ENCODE results near the gene DOCK9.

DNA sequence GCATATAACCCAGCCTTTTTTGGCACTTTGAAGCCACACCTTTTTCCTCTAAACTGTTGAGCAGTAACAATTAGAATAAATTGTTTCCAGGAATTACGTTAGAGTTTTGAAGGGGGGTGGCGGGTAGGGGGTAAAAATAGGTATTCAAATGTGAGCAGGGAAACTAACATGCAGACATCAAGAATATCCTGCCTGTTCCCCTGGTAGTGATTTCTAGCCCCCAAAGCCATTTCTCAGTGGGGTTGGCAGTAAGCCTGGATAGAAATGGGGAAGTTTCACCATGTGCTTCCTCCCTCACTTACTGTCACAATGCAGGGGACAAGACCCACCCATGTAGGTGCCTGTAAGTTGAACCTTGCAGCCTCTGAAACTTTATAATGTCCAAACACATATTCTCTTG is 3.8 kb downstream of the DOCK9 start:
- TF ChIP-seq, protein P1, sequence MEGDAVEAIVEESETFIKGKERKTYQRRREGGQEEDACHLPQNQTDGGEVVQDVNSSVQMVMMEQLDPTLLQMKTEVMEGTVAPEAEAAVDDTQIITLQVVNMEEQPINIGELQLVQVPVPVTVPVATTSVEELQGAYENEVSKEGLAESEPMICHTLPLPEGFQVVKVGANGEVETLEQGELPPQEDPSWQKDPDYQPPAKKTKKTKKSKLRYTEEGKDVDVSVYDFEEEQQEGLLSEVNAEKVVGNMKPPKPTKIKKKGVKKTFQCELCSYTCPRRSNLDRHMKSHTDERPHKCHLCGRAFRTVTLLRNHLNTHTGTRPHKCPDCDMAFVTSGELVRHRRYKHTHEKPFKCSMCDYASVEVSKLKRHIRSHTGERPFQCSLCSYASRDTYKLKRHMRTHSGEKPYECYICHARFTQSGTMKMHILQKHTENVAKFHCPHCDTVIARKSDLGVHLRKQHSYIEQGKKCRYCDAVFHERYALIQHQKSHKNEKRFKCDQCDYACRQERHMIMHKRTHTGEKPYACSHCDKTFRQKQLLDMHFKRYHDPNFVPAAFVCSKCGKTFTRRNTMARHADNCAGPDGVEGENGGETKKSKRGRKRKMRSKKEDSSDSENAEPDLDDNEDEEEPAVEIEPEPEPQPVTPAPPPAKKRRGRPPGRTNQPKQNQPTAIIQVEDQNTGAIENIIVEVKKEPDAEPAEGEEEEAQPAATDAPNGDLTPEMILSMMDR (IDR thresholded peaks at IDR 0.05): no peak
- no peak for TF ChIP-seq EZH2 (IDR thresholded peaks at IDR 0.05; ENCODE audit: borderline replicate concordance, insufficient read depth, low read depth, low read length, poor library complexity, severe bottlenecking)
